ENCODE measurements around the gene TLE4.

Gene TLE4

DNA sequence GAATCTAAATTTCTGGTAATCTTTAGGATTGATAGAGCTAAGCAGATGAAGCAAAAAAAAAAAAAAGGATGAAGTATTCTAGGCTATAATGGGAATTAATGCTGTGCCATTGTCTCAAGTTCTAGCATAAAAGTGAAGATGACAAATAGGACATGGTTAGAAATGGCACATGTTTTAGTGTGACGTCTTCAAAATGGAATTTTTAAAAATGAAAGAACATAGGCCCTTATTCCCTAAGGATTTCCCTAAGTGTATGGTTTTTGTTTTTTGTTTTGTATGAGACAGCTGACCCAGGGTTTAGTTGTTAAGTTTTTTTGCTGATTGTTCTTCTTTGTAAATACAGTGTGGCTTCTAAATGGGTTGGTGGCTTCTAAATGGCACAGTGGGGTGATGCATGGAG lies 7.1 kb downstream of the TLE4 start:
- TF ChIP-seq ZNF274 (IDR thresholded peaks at IDR 0.05; ENCODE audit: low read depth, low read length) = no peak
- H3K4me3 ChIP-seq (ENCODE audit: low read length) = no peak overlapping the region

- no peak overlapping the region for H3K4me3 ChIP-seq (ENCODE audit: low read length)
- no peak for TF ChIP-seq ZNF274 (IDR thresholded peaks at IDR 0.05; ENCODE audit: low read depth, low read length)
Measured at GRCh38 chr9:79579624-79580023, 7.9 kb downstream of the TLE4 start.

DNA sequence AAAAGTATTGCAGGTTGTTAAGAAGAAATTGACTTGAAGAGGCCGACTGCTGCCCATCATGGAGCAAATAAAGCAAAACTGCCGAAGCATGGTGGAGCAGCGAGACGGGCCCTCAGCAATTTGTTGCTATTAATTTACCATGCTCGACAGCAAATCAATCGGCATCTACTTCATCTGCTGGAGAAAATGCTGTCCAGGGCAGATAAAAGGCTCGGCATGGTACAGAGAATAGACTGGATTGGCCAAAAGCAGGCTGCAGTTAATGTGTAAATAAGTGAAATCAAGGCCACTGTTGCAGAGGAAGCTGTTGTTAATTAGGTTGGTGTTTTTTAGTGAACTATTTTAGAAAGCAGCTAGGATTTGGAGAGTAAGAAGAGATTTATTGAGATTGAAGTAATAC lies 8.3 kb downstream of the TLE4 start:
- no peak for TF ChIP-seq ZNF274 (IDR thresholded peaks at IDR 0.05; ENCODE audit: low read depth, low read length)
- no peak overlapping the region for H3K4me3 ChIP-seq (ENCODE audit: low read length)

DNA sequence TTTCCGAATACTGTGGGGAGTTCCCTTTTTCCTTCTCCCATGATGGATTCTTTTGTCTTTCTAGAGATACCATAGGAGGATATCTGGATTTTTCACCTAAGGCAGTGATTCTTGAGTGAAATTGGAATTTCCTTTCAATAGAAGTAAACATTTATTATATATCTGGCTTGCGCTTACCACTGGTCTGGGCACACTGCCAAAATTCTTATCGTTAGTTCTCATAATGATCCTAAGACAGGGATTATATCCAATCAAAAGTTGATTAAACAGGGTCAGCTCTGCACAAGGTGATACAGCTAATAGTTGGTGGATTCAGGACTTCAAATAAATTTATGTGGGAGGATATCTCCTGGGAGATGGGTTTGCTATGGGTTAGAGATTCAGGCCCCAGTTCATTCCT lies 9.6 kb downstream of the TLE4 start:
- no peak overlapping the region for H3K4me3 ChIP-seq (ENCODE audit: low read length)
- no peak for TF ChIP-seq ZNF274 (IDR thresholded peaks at IDR 0.05; ENCODE audit: low read depth, low read length)

- no peak overlapping the region for H3K4me3 ChIP-seq (ENCODE audit: low read length)
- TF ChIP-seq ZNF274 (IDR thresholded peaks at IDR 0.05; ENCODE audit: low read depth, low read length) = no peak
Measured at GRCh38 chr9:79581794-79582193, 10.0 kb downstream of the TLE4 start.

DNA sequence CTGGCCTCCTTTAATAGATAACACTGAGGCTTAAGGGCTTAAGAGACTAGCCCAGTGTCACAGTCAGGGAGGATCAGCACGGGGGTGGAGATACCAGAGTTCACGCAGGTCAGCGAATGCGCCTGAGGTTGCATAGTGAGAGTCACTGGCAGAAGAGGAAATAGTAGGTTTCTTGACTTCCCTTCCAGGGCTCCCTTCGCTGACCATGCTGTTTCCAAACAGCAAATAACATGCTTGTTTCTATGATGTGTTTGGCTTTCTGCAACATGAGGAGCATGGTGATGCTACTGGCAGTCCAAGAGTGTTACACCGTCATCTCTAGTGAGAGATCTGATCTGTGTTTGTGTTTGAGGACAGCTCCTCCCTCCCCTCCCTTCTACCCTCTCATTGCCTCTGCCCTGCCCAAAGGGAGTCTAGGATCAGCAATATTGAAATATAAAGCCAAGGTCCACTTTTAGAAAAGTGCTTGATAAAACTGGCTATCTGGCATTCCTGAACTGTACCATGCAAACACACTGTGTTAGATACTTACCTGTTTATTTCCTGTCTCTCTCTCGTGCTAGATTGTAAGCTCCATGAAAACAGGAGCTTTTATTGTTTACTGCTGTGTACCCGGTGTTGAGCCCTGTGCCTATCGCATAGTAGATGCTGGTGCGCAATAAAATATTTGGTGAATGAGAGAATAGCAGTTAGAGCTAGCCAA lies 12.3 kb downstream of the TLE4 start:
- no peak overlapping the region for H3K4me3 ChIP-seq (ENCODE audit: low read length)
- no peak for TF ChIP-seq ZNF274 (IDR thresholded peaks at IDR 0.05; ENCODE audit: low read depth, low read length)

- no peak for TF ChIP-seq ZNF274 (IDR thresholded peaks at IDR 0.05; ENCODE audit: low read depth, low read length)
- H3K4me3 ChIP-seq (ENCODE audit: low read length) = no peak overlapping the region
Measured at GRCh38 chr9:79584655-79584982, 12.9 kb downstream of the TLE4 start.

DNA sequence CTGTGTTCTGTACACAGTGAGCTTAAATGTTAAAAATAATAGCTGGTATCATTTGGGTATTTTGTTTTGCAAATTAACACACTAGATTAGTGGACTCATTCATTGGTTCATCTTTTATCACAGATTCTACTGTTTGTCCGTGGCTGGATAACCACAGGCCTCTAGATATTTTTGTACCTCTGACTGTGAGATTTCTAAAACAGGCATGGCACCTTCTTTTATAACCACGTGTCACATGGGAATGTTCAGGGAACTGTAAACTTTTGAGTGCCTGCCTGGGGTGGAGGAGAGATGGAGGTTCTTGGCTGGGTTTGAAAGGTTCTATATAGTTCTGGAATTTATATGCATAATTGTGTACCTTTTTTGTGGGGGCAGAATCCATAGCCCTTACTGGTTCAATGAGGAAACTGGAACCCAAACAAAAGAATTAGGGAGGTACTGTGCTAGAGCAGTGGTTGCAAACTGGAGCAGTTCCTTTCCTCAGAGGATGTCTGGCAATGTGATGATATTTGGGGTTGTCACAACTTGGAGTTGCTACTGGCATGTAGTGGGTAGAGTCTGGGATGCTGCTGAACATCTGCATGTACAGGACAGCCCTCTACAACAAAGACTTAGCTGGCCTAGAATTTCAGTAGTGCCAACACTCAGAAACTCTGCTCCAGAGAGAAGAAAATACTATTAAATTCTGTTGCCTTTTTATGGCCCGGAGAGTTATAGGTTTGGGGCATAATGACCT lies 16.9 kb downstream of the TLE4 start:
- no peak overlapping the region for H3K4me3 ChIP-seq (ENCODE audit: low read length)
- TF ChIP-seq ZNF274 (IDR thresholded peaks at IDR 0.05; ENCODE audit: low read depth, low read length) = no peak

- no peak for TF ChIP-seq ZNF274 (IDR thresholded peaks at IDR 0.05; ENCODE audit: low read depth, low read length)
- H3K4me3 ChIP-seq (ENCODE audit: low read length) = no peak overlapping the region
Measured at GRCh38 chr9:79591458-79591857, 19.7 kb downstream of the TLE4 start.

DNA sequence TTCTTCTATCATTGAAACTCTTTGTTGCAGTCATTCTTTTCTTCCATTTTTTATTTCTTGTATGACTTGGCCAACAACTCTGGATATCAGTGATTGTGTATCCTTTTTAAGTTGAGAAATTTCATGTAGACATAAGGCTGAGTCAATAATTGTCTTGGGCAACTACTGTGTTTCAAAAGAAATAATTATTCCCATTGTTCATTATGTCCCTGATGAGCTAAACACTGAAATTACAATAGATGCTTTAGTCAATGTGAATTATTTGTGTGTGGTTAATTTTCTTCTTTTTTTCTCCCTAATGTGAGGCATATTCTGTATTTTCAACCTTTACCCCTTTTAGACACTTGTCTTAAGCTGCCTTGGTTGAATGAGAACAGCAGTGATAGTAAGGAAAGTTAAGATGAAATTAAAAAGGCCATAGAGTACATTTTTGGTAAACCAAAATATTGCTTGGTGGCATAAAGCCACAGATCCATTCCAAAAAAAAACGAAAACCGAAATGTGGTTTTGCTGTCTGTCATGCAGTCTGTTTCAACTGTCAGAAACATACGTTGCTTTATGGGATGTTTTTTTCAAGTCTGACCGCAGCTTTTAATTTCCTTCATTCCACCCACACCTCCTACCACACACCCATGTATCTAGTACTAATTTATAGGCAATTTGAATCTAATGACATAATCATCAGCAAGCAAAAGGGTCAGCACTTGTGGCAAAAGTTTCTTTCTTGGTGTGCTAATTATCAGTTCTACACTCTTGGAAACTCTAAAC lies 21.1 kb downstream of the TLE4 start:
- H3K4me3 ChIP-seq (ENCODE audit: low read length) = no peak overlapping the region

GRCh38 chr9:79598562-79599345 lies 27.0 kb downstream of the TLE4 start:
- TF ChIP-seq ZNF274 (IDR thresholded peaks at IDR 0.05; ENCODE audit: low read depth, low read length) = no peak
- H3K4me3 ChIP-seq (ENCODE audit: low read length) = no peak overlapping the region

More for the DNA sequence above, 21.1 kb downstream of the TLE4 start:
- no peak for TF ChIP-seq ZNF274 (IDR thresholded peaks at IDR 0.05; ENCODE audit: low read depth, low read length)

DNA sequence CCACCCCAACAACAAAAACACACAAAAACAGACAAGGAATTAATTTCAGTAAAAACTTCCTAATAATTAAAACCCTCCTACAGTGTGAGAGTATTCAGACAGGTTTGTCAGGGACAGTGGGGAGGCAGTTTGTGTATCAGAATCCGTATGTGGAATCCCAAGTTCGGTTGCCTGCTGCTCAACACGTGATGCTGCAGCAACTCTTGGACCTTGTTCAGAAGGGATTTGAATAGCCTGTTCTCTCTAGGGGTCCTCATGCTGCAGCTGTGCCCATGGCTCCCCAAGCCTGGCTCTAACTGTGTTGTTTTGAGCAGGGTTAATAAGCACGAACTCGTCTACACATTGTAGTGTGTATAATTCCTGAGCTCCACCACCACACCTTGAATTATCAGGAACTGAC lies 28.7 kb downstream of the TLE4 start:
- TF ChIP-seq ZNF274 (IDR thresholded peaks at IDR 0.05; ENCODE audit: low read depth, low read length) = no peak
- H3K4me3 ChIP-seq (ENCODE audit: low read length) = no peak overlapping the region

DNA sequence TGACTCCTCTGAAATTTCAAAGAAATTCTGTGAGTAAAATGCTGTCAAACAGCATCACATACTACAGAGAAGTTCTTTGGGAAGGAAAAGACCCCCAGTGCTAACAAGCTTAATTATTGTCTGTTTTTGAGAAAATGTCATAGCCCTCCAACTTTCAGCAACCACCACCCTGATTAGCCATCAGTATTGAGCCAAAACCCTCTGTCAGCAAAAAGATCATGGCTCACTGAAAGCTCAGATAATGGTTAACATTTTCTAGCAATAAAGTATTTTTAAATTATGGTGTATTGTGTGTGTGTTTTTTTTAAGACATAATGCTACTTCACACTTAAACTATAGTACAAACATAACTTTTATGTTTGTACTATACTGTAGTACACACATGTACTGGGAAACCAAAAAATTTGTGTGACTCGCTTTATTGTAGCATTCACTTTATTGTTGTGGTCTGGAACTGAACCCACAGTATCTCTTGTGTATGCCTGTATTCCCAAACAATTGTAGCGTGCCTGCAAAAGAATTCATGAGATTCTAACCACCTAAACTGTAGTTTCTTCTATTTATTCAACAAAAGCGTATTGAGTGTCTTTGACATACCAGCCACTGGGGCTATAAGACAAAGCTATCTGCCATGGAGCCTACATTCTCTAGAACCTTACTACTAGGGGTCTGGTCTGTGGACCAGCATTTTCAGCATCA lies 31.6 kb downstream of the TLE4 start:
- no peak overlapping the region for H3K4me3 ChIP-seq (ENCODE audit: low read length)
- no peak for TF ChIP-seq ZNF274 (IDR thresholded peaks at IDR 0.05; ENCODE audit: low read depth, low read length)

DNA sequence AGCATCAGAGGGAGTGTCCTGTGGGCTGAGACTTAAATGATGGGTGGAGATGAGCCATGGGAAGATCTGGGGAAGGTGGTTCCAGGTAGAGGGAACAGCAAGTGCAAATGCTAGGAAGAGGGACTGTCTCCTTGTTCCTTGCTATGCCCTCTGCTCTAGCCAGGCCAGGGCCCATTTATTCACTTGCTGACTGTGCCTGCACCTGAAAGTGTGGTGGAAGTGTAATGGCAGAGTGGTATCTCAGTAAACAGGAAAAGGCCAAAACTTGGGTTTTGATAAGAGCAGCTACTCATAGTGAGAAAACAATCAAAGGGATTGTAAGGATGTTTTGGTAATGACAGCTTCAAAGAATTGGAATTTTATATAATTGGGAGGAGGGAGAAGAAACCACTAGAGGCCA lies 32.4 kb downstream of the TLE4 start:
- no peak overlapping the region for H3K4me3 ChIP-seq (ENCODE audit: low read length)
- no peak for TF ChIP-seq ZNF274 (IDR thresholded peaks at IDR 0.05; ENCODE audit: low read depth, low read length)
